IMR-90 (cell line): ENCODE results near the gene STAMBPL1. TPM values are rescaled to one million over a fixed set of nuclear protein-coding genes. Genes with fewer than 3 reads are reported as not detected.
A peak's percentile ranks its signal among the peaks of the same experiment; 100 is the strongest.

ENCODE experiments used
- ATAC-seq: fragments of 200-7000 bp; cut with Tn5 transposase; 2 replicates; pipeline ENCODE4 v1.9.1; 2020; ENCODE audit warnings: low read depth, mild to moderate bottlenecking, moderate library complexity
- BruUV-seq: library from RNA; stranded (reverse); fragments of 400-500 nt; replicated peaks from 2 replicates; lab custom pipeline; 2021; lab: Mats Ljungman, UMichigan
- CTCF ChIA-PET: fragments of 300-600 bp; formaldehyde crosslinking; extraction: SDS; loops from one replicate; lab custom pipeline; 2021; ENCODE audit warnings: antibody characterized with exemption; lab: Yijun Ruan, JAX
- POLR2A ChIA-PET: fragments of 300-600 bp; sonication (Branson Sonifier 250); formaldehyde crosslinking; loops from one replicate; lab custom pipeline; 2022; ENCODE audit warnings: antibody characterized with exemption; ENCODE audit not compliant: unreplicated experiment; lab: Charles Lee
- DNase-seq: peaks from one replicate; pipeline ENCODE4 v3.0.0; 2013
- H2AFZ ChIP-seq: replicated peaks from 2 replicates; pipeline ENCODE3; 2013; ENCODE audit warnings: low read length, mild to moderate bottlenecking; ENCODE audit not compliant: poor library complexity
- H2AK5ac ChIP-seq: 2 replicates; pipeline ENCODE4 v1.6.1; 2013; ENCODE audit warnings: low read depth, low read length, inconsistent platforms
- H2AK9ac ChIP-seq: replicated peaks from 2 replicates; pipeline ENCODE3; 2013; ENCODE audit warnings: mild to moderate bottlenecking, low read depth, low read length, moderate library complexity; ENCODE audit not compliant: poor library complexity
- H2BK120ac ChIP-seq: 2 replicates; pipeline ENCODE4 v1.6.1; 2013; ENCODE audit warnings: low read depth, low read length, inconsistent platforms
- H2BK15ac ChIP-seq: 3 replicates; pipeline ENCODE4 v1.6.1; 2013; ENCODE audit warnings: low read depth, low read length, inconsistent platforms
- H2BK20ac ChIP-seq: 2 replicates; pipeline ENCODE4 v1.6.1; 2013; ENCODE audit warnings: low read depth, mild to moderate bottlenecking, inconsistent platforms, low read length, moderate library complexity
- H2BK5ac ChIP-seq: 2 replicates; pipeline ENCODE4 v1.6.1; 2013; ENCODE audit warnings: mild to moderate bottlenecking, low read depth, low read length, inconsistent platforms; ENCODE audit not compliant: poor library complexity, severe bottlenecking
- H3K14ac ChIP-seq: replicated peaks from 2 replicates; pipeline ENCODE4 v1.6.1; 2013; ENCODE audit warnings: low read depth, low read length, inconsistent platforms
- H3K18ac ChIP-seq: 2 replicates; pipeline ENCODE4 v1.6.1; 2013; ENCODE audit warnings: low read depth, low read length, control low read depth
- H3K23ac ChIP-seq: 2 replicates; pipeline ENCODE4 v1.6.1; 2013; ENCODE audit warnings: low read depth, low read length, inconsistent platforms
- H3K27ac ChIP-seq: 2 replicates; pipeline ENCODE4 v1.5.1; 2013; ENCODE audit warnings: mild to moderate bottlenecking, control low read depth, low read length; ENCODE audit not compliant: insufficient read depth
- H3K27me3 ChIP-seq: 2 replicates; pipeline ENCODE4 v1.6.1; 2013; ENCODE audit warnings: low read length; ENCODE audit not compliant: control insufficient read depth, insufficient read depth
- H3K36me3 ChIP-seq: 2 replicates; pipeline ENCODE4 v1.6.1; 2013; ENCODE audit warnings: low read length, mixed read lengths; ENCODE audit not compliant: control insufficient read depth, insufficient read depth
- H3K4ac ChIP-seq: 2 replicates; pipeline ENCODE4 v1.6.1; 2013; ENCODE audit warnings: low read depth, low read length, inconsistent platforms
- H3K4me1 ChIP-seq: 2 replicates; pipeline ENCODE4 v1.6.1; 2013; ENCODE audit warnings: low read length, mixed read lengths; ENCODE audit not compliant: control insufficient read depth, insufficient read depth
- H3K4me2 ChIP-seq: 2 replicates; pipeline ENCODE4 v1.6.1; 2013; ENCODE audit warnings: low read depth, mild to moderate bottlenecking, control low read depth, low read length, moderate library complexity
- H3K4me3 ChIP-seq: 2 replicates; pipeline ENCODE4 v1.5.1; 2013; ENCODE audit warnings: low read depth, mild to moderate bottlenecking, control low read depth, low read length, moderate library complexity; ENCODE audit not compliant: insufficient read depth
- H3K56ac ChIP-seq: 2 replicates; pipeline ENCODE4 v1.6.1; 2013; ENCODE audit warnings: low read length, inconsistent platforms; ENCODE audit not compliant: insufficient read depth; ENCODE audit errors: extremely low read depth
- H3K79me1 ChIP-seq, 2 experiments: 2 replicates each; pipeline ENCODE4 v1.6.1; 2013; ENCODE audit warnings: low read length in 2 of 2, inconsistent platforms in 1 of 2, low read depth in 1 of 2
- H3K9ac ChIP-seq: 2 replicates; pipeline ENCODE4 v1.6.1; 2013; ENCODE audit warnings: low read depth, low read length, control low read depth
- H3K9me1 ChIP-seq: 2 replicates; pipeline ENCODE4 v1.6.1; 2013; ENCODE audit warnings: low read length, inconsistent platforms; ENCODE audit not compliant: insufficient read depth
- H3K9me3 ChIP-seq: 2 replicates; pipeline ENCODE4 v1.6.1; 2013; ENCODE audit warnings: low read length; ENCODE audit not compliant: control insufficient read depth, insufficient read depth
- H4K20me1 ChIP-seq: 2 replicates; pipeline ENCODE4 v1.6.1; 2013; ENCODE audit warnings: low read length, inconsistent platforms; ENCODE audit not compliant: insufficient read depth
- H4K5ac ChIP-seq: 2 replicates; pipeline ENCODE4 v1.6.1; 2013; ENCODE audit warnings: mild to moderate bottlenecking, low read depth, low read length, control low read depth
- H4K8ac ChIP-seq, 2 experiments: 2 replicates each; pipeline ENCODE4 v1.6.1; 2013; ENCODE audit warnings: low read depth in 2 of 2, low read length in 2 of 2, control low read depth in 1 of 2, inconsistent platforms in 1 of 2
- H4K91ac ChIP-seq: 2 replicates; pipeline ENCODE4 v1.6.1; 2013; ENCODE audit warnings: low read depth, low read length, inconsistent platforms; ENCODE audit not compliant: insufficient read depth
- RAD21 ChIP-seq: IDR thresholded peaks from 2 replicates; pipeline ENCODE4 v1.6.1; 2012; ENCODE audit warnings: low read length, improper control_type of control experiment
- WGBS, 2 experiments: methylation state at CpG; one replicate each; pipeline versions ENCODE4 v1.1.5 to v1.1.7; 2013; ENCODE audit warnings: missing lambda C conversion rate in 2 of 2; ENCODE audit not compliant: insufficient read length in 1 of 2; ENCODE audit errors: extremely low coverage in 2 of 2; 5-methylcytosine and 5-hydroxymethylcytosine counted together
- dilution Hi-C: fragments of 300-500 bp; cut with HindIII; formaldehyde crosslinking; loops from one replicate; pipeline ENCODE4 v1.14.3; 2018; ENCODE audit warnings: low sequenced_read_pairs; ENCODE audit not compliant: unreplicated experiment
- in situ Hi-C: fragments of 300-500 bp; cut with MboI; formaldehyde crosslinking; loops from 3 replicates; pipeline ENCODE4 v1.14.3; 2019; ENCODE audit warnings: low sequenced_read_pairs, inconsistent platforms, mixed read lengths
- intact Hi-C: fragments of 100-400 bp; cut with micrococcal nuclease; formaldehyde crosslinking; loops from 2 replicates; pipeline ENCODE4 v1.10.0; 2022
- polyA plus RNA-seq, 3 experiments: library from polyadenylated mRNA; depleted of rRNA; stranded (reverse); fragments of >200 nt; gene quantifications; 2 replicates each; pipeline ENCODE4 v1.2.3, GENCODE V29; 2012; ENCODE audit warnings: low replicate concordance in 1 of 3
- total RNA-seq: library from RNA; depleted of rRNA; stranded (reverse); fragments of >200 nt; gene quantifications from 2 replicates; pipeline ENCODE4 v1.2.3, GENCODE V29; 2012

The STAMBPL1 gene
- total and polyA plus RNA-seq, 2 of the 4 experiments (the other 2 are of a cell fraction), result 26.8 to 28.1 TPM

GRCh38 chr10:88920198-88920597 lies 40.2 kb downstream of the STAMBPL1 start:
- DNase-seq, result peak; percentile 31
- ChIA-PET CTCF (interaction anchor here (1.2 to 1.3 kb wide), 2 partner anchors 12 to 28 kb away, joined by 3 read pairs; no protein-coding TSS in a partner anchor), POLR2A (interaction anchor here (0.7 kb wide), 1 partner anchor 13 kb away, joined by 5 read pairs; no protein-coding TSS in a partner anchor)
- no peak overlapping the region for H3K4ac ChIP-seq
- in situ Hi-C loops, result no loop called here
- peaks cover 21% of the 10 kb centered on the region for H3K36me3 ChIP-seq
- H3K27me3 ChIP-seq, result no peaks in the 10 kb centered on the region
- no peak overlapping the region for H3K9ac ChIP-seq
- no peak overlapping the region for H3K56ac ChIP-seq
- no peak overlapping the region; the same call in 1 of the 2 replicates for H3K27ac ChIP-seq
- H3K9me1 ChIP-seq, result peaks cover 16% of the 10 kb centered on the region
- intact Hi-C loops, result no loop called here
- WGBS, 2 experiments, result no CpG with 5 or more reads among the region's 2 CpGs
- dilution Hi-C loops, result no loop called here
- H3K4me2 ChIP-seq, result no peak overlapping the region
- no peak overlapping the region for H2BK15ac ChIP-seq
- no peaks in the 10 kb centered on the region for H4K20me1 ChIP-seq
- H3K18ac ChIP-seq, result no peak overlapping the region
- H2AK9ac ChIP-seq, result no peak overlapping the region
- no peak overlapping the region for H3K4me3 ChIP-seq
- peak overlapping the region; percentile 83 for H2BK5ac ChIP-seq
- peaks cover 33 to 65% of the 10 kb centered on the region in 2 experiments for H3K79me1 ChIP-seq
- no TSS peak for BruUV-seq
- no peak overlapping the region for H2BK120ac ChIP-seq
- no peak overlapping the region for H2BK20ac ChIP-seq
- no peak overlapping the region for H3K14ac ChIP-seq
- H3K23ac ChIP-seq, result no peak overlapping the region
- no peak for TF ChIP-seq RAD21
- no peak overlapping the region for H4K8ac ChIP-seq
- ATAC-seq, result no peak
- no peak overlapping the region for H4K91ac ChIP-seq
- H2AK5ac ChIP-seq, result no peak overlapping the region
- H2AFZ ChIP-seq, result no peak overlapping the region
- H3K9me3 ChIP-seq, result no peaks in the 10 kb centered on the region
- H4K5ac ChIP-seq, result no peak overlapping the region
- H3K4me1 ChIP-seq, result peaks cover 34% of the 10 kb centered on the region
